K562 (cell line): Measurements from ENCODE around the gene FBXO48. TPM values are rescaled to one million over a fixed set of nuclear protein-coding genes. Genes with fewer than 3 reads are reported as not detected.

Source experiments
- BRCA1 ChIP-seq, 2 experiments: fragments of 450-650 bp in 1 of 2; sonication (generic) in 1 of 2; formaldehyde crosslinking in 1 of 2; IDR thresholded peaks; 2 replicates each; pipeline versions ENCODE4 v1.5.0 to v1.6.1; 2017 to 2020; ENCODE audit warnings: mild to moderate bottlenecking in 1 of 2, missing genetic modification reagents in 1 of 2
- BRD9 ChIP-seq: fragments of 450-650 bp; IDR thresholded peaks from 2 replicates; pipeline ENCODE4 v1.6.1; 2018; ENCODE audit warnings: low read depth; ENCODE audit not compliant: partially characterized antibody
- CEBPG ChIP-seq, 3 experiments: fragments of 200-800 bp in 1 of 3; sonication (Bioruptor generic) in 1 of 3; sonication (generic) in 1 of 3; formaldehyde crosslinking in 1 of 3; IDR thresholded peaks in 2 of 3; conservative IDR thresholded peaks in 1 of 3; 2 replicates each; pipeline versions ENCODE4 v1.6.1 to v1.8.0; 2016 to 2022; ENCODE audit warnings: missing compliant biosample characterization in 2 of 3, missing genetic modification characterization in 2 of 3, mild to moderate bottlenecking in 1 of 3, missing genetic modification reagents in 1 of 3
- CHD1 ChIP-seq: fragments of 200-600 bp; sonication (generic); IDR thresholded peaks from one replicate; pipeline ENCODE4 v1.6.1; 2012; ENCODE audit warnings: mild to moderate bottlenecking, moderate library complexity, low read length, inconsistent platforms
- CREB1 ChIP-seq, 2 experiments: sonication (generic) in 1 of 2; formaldehyde crosslinking in 1 of 2; IDR thresholded peaks; 2 replicates each; pipeline versions ENCODE4 v1.6.1 to v1.8.0; 2012 to 2022; ENCODE audit warnings: inconsistent platforms in 1 of 2, mild to moderate bottlenecking in 1 of 2, missing genetic modification reagents in 1 of 2, moderate library complexity in 1 of 2
- CREBBP ChIP-seq: IDR thresholded peaks from one replicate; pipeline ENCODE4 v1.6.1; 2012; ENCODE audit warnings: low read depth, mild to moderate bottlenecking, control low read depth, inconsistent platforms, low read length
- DPF2 ChIP-seq: fragments of 450-650 bp; IDR thresholded peaks from 2 replicates; pipeline ENCODE4 v1.6.1; 2016
- EZH2 ChIP-seq: IDR thresholded peaks from 2 replicates; pipeline ENCODE4 v1.6.1; 2012; ENCODE audit warnings: low read depth, mild to moderate bottlenecking, inconsistent platforms, low read length, borderline replicate concordance
- GTF2F1 ChIP-seq: IDR thresholded peaks from 2 replicates; pipeline ENCODE4 v1.6.1; 2011; ENCODE audit warnings: low read depth, low read length, improper control_type of control experiment
- HMG20A ChIP-seq: fragments of 450-650 bp; formaldehyde crosslinking; conservative IDR thresholded peaks from 2 replicates; pipeline ENCODE4 v1.4.0; 2020; ENCODE audit warnings: mild to moderate bottlenecking, mixed read lengths
- HNRNPL ChIP-seq: fragments of 200-400 bp; formaldehyde crosslinking; IDR thresholded peaks from 2 replicates; pipeline ENCODE4 v1.6.1; 2017; ENCODE audit warnings: low read depth, mild to moderate bottlenecking, low read length
- HNRNPLL ChIP-seq: fragments of 200-400 bp; formaldehyde crosslinking; IDR thresholded peaks from 2 replicates; pipeline ENCODE4 v1.6.1; 2017; ENCODE audit warnings: low read length, low read depth, mild to moderate bottlenecking; ENCODE audit not compliant: poor library complexity, severe bottlenecking
- NCOR1 ChIP-seq: fragments of 450-650 bp; IDR thresholded peaks from 2 replicates; pipeline ENCODE4 v1.6.1; 2016; ENCODE audit warnings: mild to moderate bottlenecking, moderate library complexity
- NUFIP1 ChIP-seq: fragments of 450-650 bp; IDR thresholded peaks from 2 replicates; pipeline ENCODE4 v1.6.1; 2018; ENCODE audit not compliant: partially characterized antibody
- PHB2 ChIP-seq: fragments of 450-650 bp; IDR thresholded peaks from 2 replicates; pipeline ENCODE4 v1.6.1; 2017; ENCODE audit warnings: low read depth
- PHF21A ChIP-seq: fragments of 450-650 bp; IDR thresholded peaks from 2 replicates; pipeline ENCODE4 v1.6.1; 2017; ENCODE audit warnings: low read depth, borderline replicate concordance
- PHF8 ChIP-seq: fragments of 200-600 bp; sonication (generic); IDR thresholded peaks from 2 replicates; pipeline ENCODE4 v1.6.1; 2012; ENCODE audit warnings: mixed run types, mild to moderate bottlenecking, inconsistent platforms, low read length, moderate library complexity, borderline replicate concordance
- POLR2G ChIP-seq: fragments of 200-400 bp; formaldehyde crosslinking; IDR thresholded peaks from 2 replicates; pipeline ENCODE4 v1.6.1; 2017; ENCODE audit warnings: low read depth, mild to moderate bottlenecking, antibody characterized with exemption, low read length, moderate library complexity
- POU5F1 ChIP-seq: fragments of 150-350 bp; IDR thresholded peaks from 2 replicates; pipeline ENCODE4 v1.6.1; 2014; ENCODE audit warnings: borderline replicate concordance, low read length, low read depth, mild to moderate bottlenecking; ENCODE audit not compliant: partially characterized antibody
- PRMT5 ChIP-seq: sonication (generic); formaldehyde crosslinking; IDR thresholded peaks from 2 replicates; pipeline ENCODE4 v1.5.0; 2020; ENCODE audit warnings: missing genetic modification reagents
- SMAD2 ChIP-seq: fragments of 150-350 bp; IDR thresholded peaks from 2 replicates; pipeline ENCODE4 v1.6.1; 2014; ENCODE audit warnings: low read depth, mild to moderate bottlenecking, low read length
- SNRNP70 ChIP-seq: fragments of 200-400 bp; formaldehyde crosslinking; optimal IDR thresholded peaks from 2 replicates; pipeline ENCODE3; 2017; ENCODE audit warnings: low read depth, low read length
- TEAD1 ChIP-seq, 2 experiments: fragments of 450-650 bp in 1 of 2; sonication (generic) in 1 of 2; formaldehyde crosslinking; IDR thresholded peaks; 2 replicates each; pipeline versions ENCODE4 v1.4.0 to v1.8.0; 2020 to 2022; ENCODE audit warnings: mild to moderate bottlenecking in 2 of 2, missing genetic modification reagents in 1 of 2
- ZBTB5 ChIP-seq: fragments of 450-650 bp; IDR thresholded peaks from 2 replicates; pipeline ENCODE4 v1.6.1; 2017; ENCODE audit warnings: antibody characterized with exemption
- ZNF184 ChIP-seq: sonication (generic); formaldehyde crosslinking; IDR thresholded peaks from 2 replicates; pipeline ENCODE4 v1.5.0; 2020; ENCODE audit warnings: missing genetic modification reagents
- ZNF408 ChIP-seq: fragments of 250-450 bp; sonication (Bioruptor Pico); IDR thresholded peaks from 2 replicates; pipeline ENCODE4 v1.4.0; 2020; ENCODE audit warnings: low read depth, mild to moderate bottlenecking, moderate library complexity
- ZNF507 ChIP-seq: conservative IDR thresholded peaks from 2 replicates; pipeline ENCODE4 v1.6.1; 2017; ENCODE audit warnings: missing genetic modification characterization, missing compliant biosample characterization
- ZNF699 ChIP-seq: fragments of 250-450 bp; sonication (Bioruptor Pico); IDR thresholded peaks from 2 replicates; pipeline ENCODE4 v1.8.0; 2021; ENCODE audit warnings: mild to moderate bottlenecking, moderate library complexity; ENCODE audit not compliant: insufficient replicate concordance
- ZZZ3 ChIP-seq: fragments of 450-650 bp; IDR thresholded peaks from 2 replicates; pipeline ENCODE4 v1.6.1; 2016; ENCODE audit warnings: antibody characterized with exemption, mild to moderate bottlenecking, moderate library complexity
- polyA plus RNA-seq, 8 experiments: library from polyadenylated mRNA; depleted of rRNA in 4 of 8; stranded (reverse) in 5 of 8; unstranded in 3 of 8; fragments of >200 nt; fragmentation: Nextera tagmentation in 2 of 8; fragmentation: Illumina TruSeq in 1 of 8; extraction: Ambion mirVana in 2 of 8; extraction: Trizol in 1 of 8; gene quantifications; 2 replicates each; pipeline versions ENCODE4 v1.2.1 to v1.2.3, GENCODE V29; 2011 to 2014; ENCODE audit warnings: inconsistent platforms in 1 of 8, missing spikeins in 1 of 8
- total RNA-seq, 7 experiments: library from RNA; depleted of rRNA in 6 of 7; stranded (reverse); fragments of >200 nt in 6 of 7; fragmentation: Illumina TruSeq in 2 of 7; extraction: Trizol in 2 of 7; gene quantifications; 2 replicates each; pipeline versions ENCODE4 v1.2.1 to v1.2.3, GENCODE V29; 2011 to 2021; ENCODE audit warnings: low replicate concordance in 1 of 7

FBXO48 gene
- total and polyA plus RNA-seq, 9 of the 15 experiments (the other 6 are each of a cell fraction or from before 2014, with no cell fraction given): 0.36 to 1.8 (median 0.73) TPM

- TF ChIP-seq CEBPG (CRISPR knock-in tag; IDR thresholded peaks at IDR 0.05) (no peak), CEBPG (tag; conservative IDR thresholded peaks at IDR 0.05 in 1 of 2, IDR thresholded peaks at IDR 0.05 in 1 of 2) (no peak), ZNF408 (CRISPR knock-in tag) (no peak), HMG20A (CRISPR knock-in tag) (no peak), CREB1 (IDR thresholded peaks at IDR 0.05) (no peak), CREB1 (CRISPR knock-in tag; IDR thresholded peaks at IDR 0.05) (no peak), NCOR1 (no peak), SMAD2 (no peak), SNRNP70 (no peak), PHF8 (no peak), BRCA1 (IDR thresholded peaks at IDR 0.05) (no peak), BRCA1 (CRISPR knock-in tag; IDR thresholded peaks at IDR 0.05) (no peak), NUFIP1 (no peak), EZH2 (no peak), POU5F1 (no peak), ZNF507 (no peak), TEAD1 (CRISPR knock-in tag; IDR thresholded peaks at IDR 0.05) (no peak), PHF21A (no peak), GTF2F1 (no peak), DPF2 (peak; percentile 71), BRD9 (no peak), ZNF699 (CRISPR knock-in tag) (no peak), PRMT5 (CRISPR knock-in tag) (no peak), ZZZ3 (no peak), HNRNPLL (no peak), CHD1 (no peak), ZBTB5 (no peak), ZNF184 (CRISPR knock-in tag) (no peak), CREBBP (no peak), POLR2G (no peak), PHB2 (no peak), HNRNPL (no peak)
Measured at GRCh38 chr2:68423966-68424650, 43.0 kb downstream of the FBXO48 start (continued).
